ENCODE measurements around the gene ZBTB16.

The ZBTB16 gene

DNA sequence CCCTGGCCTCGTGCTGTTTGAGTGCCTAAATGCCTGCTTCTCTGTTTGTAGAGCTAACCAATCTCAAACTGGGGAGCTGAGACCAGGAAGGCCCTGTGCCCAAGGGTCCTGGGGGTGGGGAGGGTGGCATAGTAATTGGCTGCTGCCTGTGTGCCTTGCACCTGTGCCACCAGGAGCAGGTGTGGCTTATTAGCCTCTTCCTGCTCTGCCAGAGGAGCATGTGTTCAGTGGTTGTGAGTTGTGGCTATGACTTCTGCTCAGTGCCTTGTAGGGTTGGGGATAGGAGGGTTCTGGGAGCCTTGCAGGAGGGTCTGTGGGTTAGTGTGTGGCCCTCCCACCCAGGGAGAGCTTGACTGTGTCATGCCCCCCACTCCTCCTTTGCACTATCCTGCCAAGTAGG lies 109.2 kb downstream of the ZBTB16 start:
- DNase-seq (ENCODE audit: low read depth), result no peak

DNA sequence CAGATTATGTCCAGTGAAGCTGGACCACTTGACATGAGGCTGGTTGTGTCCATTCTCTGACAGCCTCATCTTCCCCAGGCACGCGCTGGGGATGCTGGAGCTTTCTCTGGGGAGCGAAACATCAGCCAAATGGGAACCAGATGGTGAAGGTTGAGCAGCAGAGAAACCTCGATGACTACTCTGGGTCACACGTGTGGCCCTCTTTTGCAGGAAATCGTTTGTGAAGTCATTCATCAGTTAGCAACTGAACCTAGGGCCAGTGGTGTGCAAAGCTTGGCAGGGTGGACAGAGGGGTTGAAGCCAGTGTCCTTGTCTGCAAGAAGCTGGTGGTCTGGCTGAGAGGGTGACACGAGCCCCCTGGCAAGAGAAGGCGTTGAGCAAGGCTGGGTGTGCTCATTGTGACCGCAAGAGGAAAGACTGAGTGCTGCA lies 109.8 kb downstream of the ZBTB16 start:
- no peak for DNase-seq (ENCODE audit: low read depth)

DNA sequence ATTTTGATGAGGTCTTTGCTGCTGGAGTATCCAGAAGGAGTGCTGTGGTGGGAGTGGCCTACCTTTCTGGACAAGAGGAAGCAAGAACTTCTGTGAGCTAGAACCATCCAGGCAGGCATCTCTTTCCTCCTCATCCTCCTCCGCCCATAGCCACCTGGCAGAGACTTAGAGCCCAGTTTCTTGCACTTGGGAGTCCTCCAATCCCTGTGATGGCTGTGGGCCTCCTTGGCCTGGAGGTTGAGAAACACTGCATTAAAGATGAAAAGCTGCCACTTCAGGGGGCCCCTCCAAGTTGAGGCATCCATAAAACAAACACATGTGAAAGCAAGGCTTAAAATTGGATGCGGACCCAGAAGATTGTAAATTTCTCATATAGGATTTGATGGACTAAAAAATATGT lies 110.3 kb downstream of the ZBTB16 start:
- DNase-seq (ENCODE audit: low read depth), result no peak

DNA sequence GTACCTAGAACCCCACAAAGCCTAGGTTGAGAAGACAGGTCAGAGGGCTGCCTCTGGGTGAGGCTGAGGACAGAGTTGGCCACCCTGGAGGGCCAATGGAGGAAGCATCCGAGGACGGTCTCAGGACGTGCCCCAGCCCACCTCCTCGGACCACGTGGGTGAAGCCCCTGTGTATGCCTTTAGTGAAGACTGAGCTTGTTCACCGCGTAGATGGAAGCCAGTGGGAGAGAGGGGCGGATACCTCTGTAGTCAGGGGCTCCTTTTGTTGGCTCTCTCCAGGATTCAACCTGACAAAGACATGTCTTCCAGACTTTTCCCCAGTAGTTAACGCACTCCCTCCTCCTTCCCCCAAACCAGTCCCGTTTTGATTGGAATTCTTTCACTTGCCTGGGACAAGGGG lies 110.7 kb downstream of the ZBTB16 start:
- DNase-seq (ENCODE audit: low read depth), result no peak

DNA sequence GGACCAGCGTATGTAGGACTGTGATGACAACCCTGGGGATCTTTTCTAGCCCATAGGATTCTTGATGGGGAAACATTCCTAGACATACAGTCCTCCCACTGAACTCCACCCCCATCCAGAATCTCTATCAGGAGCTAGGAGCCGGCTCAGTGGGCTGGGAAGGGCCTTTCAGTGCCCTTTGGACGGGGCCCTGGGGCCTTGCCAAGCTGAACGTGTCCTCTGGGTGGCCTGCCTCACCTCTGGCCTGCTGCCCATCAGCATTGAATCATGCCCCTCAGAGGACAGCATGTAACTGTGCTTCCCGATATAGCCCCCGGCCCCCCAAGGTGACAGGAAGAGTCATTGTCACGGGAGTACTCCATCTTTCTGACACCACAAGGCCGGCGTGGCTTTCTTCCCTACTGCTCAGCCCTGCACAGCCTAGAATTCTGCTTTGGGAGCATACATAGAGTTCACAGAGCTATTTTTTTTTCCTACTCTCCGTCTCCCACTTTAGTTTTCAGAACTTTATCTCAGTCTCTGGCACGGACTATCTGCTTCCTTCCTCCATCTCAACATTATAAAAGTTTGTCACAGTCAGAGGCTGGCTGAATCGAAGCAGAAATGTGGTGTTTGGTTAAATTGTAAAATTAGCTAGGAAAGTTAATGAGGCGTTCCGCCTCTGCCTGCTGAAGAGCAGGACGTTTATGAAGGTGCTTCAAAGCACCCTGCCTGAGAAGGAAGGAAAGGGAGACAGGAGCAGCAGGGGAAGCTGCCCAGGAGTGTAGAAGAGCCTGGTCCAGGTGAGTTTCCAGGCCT lies 111.9 kb downstream of the ZBTB16 start:
- DNase-seq (ENCODE audit: low read depth), result no peak

DNA sequence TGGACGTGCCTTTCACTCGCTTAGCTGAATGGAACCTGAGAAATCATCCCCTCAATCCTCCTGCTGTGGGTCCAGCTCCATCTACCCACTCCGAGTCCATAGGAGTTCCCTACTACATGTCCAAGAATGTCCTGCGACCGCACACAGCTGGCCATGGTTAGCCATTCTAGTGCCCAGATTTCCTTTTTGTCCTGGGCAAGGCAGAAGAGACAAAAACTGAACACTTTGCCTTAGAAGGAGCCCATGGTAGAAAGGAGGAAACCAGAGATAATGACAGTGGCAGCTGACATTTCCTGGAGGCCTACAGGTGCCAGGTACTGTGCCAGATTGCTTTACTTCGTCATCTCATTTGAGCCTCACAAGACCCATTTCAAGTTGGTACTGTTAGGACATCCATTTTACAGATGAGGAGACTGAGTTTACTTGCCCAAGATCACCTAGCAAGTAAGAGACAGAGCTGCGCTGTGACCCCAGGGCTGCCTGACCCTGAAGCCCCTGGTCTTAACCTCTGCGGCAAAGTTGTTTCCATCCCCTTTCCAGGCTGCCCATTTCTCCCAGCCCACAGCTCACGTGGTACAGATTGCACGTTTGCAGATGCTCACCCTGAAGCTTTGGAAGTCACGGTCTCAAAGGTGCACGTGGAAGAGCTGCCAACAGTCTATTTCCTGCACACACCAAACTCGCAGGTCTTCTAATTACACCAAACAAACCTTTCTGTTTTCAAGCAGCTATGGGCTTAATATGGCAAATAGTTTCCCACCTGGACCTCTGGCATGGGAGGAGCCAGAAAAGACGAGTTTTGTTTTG lies 112.7 kb downstream of the ZBTB16 start:
- no peak for DNase-seq (ENCODE audit: low read depth)

DNA sequence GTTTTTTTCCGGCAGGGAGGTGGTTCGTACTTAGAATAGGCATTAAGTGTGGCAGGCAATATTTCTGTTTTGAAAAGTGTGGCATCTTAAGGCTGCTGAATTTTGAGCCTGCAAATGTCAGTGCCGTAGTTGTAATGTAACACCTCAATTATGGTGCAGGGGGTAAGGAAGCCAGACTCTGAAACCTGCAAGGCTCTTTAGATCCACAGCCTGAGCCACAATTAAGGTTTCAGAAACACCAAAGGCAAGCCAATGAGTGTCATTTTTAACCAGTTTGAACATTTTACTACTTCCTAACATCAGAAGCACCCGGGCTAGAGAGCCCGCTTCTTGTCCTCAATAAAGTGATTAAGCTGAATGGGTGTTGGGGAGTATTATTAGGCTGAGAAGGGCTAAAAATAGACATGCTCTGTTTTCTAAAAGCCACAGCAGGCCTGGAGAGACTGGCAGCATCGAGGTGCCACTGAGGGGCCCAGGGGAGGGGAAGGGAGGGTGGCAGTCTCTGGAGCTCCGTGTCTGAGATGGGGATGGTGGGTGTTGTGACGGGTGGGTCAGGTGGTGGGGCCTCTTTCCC lies 113.4 kb downstream of the ZBTB16 start:
- no peak for DNase-seq (ENCODE audit: low read depth)

DNA sequence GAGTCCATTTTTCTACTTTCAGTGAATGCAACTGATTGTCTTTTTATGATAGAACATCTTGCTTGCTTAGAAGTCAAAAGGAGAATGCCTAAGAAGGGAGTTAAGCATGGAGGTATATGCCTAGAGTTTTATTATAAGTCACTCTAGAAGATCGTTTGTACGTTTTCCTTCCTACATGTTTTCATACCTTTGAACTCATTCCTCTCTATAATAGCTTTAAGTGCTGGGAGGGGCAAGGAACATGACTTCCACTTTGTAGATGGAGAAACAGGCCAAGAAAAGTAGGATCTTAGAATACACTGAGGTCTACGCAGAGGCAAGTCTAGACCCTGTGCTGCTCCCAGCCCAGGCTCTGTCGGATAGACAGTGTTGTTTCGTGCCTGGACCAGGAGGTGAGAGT lies 114.3 kb downstream of the ZBTB16 start:
- no peak for DNase-seq (ENCODE audit: low read depth)

DNA sequence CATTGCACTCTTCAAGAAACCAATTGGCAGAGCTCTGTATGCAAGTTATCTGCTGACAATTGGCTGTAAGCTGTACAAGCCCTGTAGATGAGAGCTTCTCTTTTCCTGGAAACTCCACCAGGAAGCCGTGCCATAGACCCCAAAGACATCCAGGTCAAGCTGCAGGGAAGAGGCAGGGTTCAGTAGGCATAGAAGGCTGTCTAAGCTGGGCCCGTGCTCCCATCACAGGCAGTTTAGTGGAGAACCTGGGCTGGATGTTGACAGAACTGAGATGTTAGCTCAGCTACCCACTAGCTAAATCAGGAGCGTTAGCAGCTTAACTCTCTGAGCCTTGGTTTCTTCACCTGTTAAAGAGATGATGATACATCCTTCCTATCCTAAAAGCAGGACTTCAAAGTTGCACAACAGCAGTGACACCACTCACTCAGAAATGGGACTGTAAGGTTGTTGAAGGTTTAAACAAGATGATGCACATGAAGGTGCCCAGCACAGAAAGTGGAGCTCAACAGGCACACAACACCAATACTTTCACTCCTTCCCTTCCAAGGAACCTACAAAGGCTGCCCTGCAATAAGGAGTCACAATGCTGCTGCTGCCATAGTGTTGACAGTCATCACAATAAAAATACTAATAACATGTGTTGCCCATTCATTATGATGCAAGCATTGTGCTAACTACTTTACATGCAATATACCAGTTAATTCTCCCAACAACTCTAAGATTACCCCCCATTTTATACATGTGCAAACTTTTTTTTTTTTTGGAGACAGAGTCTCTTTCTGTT lies 115.4 kb downstream of the ZBTB16 start:
- no peak for DNase-seq (ENCODE audit: low read depth)

DNA sequence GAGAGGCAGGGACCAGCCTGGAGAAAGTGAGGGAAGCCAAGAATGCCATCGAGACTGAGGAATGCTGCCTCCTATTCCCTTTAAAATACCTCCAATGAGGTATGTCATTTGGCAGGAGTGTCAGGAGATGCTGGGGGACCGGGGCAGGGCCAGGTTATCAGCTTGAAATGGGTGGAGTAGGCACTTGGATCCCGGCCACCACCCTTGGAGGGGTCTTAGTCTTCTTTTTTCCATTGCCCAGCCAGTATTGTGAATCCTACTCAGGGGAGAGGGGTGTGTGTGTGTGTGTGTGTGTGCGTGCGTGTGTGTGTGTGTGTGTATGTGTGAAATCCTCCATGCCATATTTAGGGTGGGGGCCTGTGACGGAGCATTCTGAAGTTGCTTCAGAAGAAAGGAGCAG lies 116.2 kb downstream of the ZBTB16 start:
- no peak for DNase-seq (ENCODE audit: low read depth)

DNA sequence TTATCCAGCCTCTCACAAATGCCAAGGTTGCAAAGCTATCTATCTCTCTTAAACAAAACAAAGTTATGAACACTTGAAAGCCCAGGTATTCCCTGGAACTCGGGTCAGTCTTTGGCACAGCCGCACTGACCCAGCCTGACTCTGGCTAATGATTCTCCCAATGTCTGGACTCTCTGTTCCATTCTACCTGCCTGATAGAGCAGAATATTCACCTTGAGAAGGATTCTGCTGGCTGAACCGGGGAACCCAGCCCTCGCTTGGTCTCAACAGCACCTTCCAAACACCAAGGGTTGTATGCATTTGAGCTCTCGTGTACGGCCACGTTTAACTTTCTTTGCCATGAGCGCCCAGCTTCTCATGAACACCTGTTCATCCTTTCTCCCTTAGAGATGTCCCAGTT lies 116.8 kb downstream of the ZBTB16 start:
- DNase-seq (ENCODE audit: low read depth), result no peak

DNA sequence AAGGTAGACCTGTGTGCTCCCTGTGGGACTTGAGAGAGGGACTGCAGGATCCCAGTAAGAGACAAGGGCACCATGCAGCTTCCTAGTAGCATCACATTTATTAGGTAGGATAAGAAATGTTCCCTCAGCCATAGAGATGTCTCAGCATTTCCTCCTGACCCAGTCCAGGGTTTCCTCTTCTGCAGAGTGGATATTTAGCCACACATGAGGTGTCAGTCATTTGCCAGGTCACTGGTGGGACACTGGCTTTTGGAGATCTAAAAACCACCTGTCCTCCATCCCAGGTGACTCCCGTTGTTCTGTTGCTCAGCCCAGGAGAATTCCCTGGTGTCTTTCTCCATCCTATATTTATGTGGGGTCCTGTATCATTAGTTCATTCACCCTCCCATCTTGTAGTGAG lies 119.1 kb downstream of the ZBTB16 start:
- DNase-seq (ENCODE audit: low read depth), result no peak

DNA sequence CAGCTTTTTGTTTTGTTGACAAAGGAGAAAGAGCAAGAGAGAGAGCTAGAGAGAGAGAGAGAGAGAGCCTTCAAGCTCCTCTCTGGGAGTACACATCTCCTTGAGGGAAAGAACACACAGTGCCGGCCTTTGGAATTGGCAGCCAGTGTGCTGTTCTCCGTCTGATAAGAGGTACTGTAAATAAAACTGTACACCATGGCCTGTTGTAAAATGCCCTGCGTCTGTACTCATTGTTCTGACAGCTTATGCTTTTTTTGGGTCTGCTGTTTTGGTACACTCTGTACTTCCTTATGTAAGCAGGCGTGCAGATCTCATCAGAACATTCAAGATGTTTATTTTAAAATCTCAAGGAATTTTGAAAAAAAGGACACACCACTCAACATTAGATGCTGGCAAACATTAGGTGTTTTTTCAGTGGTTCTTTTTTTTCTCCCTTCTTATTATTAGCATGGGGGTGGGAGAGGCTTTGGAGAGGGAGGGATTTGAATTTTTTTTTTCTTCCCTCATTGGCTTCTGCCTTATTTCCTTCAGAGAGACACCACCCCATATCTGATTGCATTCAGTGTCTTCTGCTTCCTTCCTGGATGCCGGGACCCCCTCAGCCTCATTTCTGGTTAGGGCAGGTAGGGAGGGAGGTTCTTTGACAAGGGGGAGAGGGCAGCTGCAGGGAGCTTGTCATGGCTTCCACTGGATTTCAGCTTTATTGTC lies 119.9 kb downstream of the ZBTB16 start:
- DNase-seq (ENCODE audit: low read depth), result no peak

DNA sequence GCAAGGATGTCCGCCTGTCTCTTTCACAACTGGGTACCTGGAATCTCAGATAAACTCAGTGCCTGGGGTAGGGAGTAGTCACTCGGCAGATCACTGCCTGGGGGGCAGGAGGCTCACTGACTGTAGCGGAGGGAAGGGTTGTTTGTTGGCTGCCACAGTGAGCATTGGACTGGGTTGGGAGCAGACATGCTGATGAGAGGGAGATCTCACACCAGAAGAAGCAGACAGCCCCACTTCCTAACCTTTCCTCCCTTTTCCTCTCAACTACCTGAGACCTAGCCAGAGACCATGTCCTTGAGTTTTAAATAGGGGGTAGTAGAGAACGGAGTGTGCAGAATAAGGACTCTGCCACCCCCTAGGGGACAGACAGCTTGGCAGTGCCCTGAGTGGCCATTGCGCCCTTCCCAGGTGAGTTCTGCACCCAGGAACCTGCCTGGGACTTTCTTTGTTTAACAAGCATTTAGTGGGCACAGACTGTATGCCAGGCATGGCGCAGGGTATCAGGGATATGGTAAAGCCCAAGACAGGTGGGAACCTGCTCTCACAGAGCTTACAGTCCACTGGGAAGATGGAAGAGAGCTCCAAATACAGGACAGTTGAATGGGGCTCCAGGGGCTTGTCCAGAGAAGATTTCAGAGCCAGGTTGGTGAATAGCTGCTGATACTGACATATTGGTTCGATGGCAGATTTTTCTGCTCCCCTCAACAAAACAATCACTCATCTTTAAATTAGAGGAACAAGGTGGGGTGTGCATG lies 121.0 kb downstream of the ZBTB16 start:
- DNase-seq (ENCODE audit: low read depth), result no peak

DNA sequence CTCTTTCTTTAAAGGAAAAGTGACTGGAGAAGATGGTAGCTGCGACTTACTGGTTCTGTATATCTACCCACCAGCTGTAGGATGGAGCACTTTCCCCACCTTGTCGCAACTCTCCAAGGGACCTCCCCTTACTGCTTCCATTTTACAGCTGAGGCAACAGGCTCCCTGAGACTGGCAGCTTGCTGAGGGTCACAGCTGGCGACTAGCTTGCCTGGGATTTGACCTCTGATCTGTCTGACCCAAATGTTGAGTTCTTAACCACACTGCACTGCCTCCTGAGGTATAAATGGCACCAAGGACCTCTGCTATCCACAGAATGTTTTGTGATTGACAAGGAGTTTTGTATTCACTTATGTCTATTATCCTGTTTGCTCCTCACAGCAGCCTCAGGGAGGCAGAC lies 121.7 kb downstream of the ZBTB16 start:
- no peak for DNase-seq (ENCODE audit: low read depth)

DNA sequence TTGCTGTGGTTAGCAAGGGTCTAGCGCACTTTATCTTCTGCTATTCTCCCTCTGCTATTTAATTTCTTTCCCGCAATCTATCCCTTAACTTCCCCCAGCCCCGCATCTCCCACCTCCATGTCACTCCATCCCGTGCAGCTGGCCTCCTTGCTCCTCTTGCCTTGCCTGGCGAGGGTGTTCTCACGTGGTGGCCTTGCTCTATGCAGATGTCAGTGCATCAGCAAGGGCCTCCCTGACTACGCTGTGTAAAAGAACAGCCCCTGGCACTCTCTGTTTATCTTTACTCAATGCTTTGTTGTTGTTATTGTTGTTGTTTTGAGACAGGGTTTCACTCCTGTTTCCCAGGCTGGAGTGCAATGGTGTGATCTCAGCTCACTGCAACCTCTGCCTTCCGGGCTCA lies 122.2 kb downstream of the ZBTB16 start:
- DNase-seq (ENCODE audit: low read depth), result no peak

DNA sequence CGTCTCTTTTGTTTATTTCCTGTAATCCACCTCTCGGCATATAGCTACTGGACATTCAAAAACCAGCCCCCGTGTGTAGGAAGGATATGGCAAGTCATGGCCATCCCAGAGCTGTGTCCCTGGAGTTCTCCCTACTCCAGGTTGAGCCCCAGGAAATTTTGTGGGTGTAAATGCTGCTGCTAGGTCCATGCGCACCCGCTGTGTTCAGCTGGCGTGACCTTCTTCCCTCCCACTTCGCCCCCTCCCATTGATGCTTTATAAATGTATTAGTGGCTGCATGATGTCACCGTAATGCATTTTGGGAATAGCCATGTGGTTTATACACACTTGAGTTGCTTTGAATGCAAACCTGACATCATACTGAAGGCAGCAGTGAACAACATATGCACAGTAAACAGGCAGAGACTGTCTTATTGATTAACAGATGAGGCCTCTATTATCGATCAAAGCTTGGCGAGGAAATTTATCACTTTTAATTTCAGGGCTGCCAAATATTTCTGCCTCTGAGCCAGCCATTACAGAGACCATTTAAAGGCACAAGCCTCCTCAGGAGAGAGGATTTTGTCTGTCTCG lies 123.0 kb downstream of the ZBTB16 start:
- DNase-seq (ENCODE audit: low read depth), result no peak

DNA sequence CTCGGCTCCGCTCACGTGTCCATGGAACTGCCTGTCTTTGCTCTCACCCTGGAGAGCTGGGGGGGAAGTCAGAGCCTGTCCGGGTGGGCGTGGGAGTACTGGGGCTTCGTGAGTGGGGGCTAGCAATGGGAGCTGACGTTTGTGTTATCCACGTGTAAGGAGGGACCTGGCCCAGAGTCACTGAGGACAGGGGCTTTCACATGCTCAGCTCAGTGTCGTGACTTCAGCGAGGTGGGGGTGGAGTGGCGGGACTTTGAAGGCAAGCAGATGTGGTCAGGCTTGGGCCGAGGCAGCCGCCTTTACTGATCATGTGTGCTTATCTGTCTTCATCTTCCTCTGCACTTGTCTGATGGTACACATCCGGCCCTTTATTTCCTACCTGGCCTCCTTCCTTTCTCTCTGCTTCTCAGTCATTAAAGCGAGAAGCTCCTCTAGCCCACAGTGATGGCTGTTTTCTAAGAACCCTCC lies 123.6 kb downstream of the ZBTB16 start:
- peak; percentile 29 for DNase-seq (ENCODE audit: low read depth)

DNA sequence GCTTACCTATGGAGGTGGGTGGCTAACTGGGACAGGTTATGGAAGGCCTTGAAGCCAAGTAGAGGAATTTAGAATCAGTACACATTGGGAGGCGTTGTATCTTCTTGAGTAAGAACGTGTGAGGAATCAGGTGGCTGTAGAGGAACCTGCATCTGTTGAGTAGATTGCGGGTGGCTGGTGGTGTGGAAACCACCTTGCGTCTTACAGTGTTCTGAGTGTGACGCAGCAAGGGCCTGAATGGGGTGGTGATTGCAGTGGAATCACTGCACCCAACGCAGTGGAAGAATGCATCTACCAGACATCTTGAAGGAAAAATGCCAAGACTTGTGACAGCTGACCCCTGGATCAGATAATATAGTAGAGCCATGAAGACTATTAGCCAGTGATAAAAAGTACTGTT lies 125.9 kb downstream of the ZBTB16 start:
- no peak for DNase-seq (ENCODE audit: low read depth)

DNA sequence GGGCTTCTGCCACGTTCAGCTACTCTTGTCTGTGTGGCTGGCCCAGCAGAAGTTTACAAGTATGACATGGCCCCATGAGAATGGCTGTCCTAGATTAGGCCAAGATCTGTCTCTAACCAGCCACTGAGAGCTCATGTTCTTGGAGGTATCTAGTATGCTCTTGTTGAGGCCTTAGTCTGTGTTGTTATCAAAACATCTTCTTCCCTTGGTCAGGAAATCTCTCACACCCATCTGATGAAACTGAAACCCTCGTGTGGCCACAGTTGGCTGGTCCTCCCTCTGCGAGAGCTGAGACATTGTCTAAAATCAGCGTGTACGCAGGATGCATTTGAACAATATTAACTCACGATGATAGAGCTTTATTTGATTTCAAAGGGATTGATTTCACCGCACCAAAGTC lies 127.7 kb downstream of the ZBTB16 start:
- DNase-seq (ENCODE audit: low read depth), result no peak
